ENCODE results near the gene MAD1L1.

The MAD1L1 gene

GRCh38 chr7:2082139-2082998, 150.4 kb downstream of the MAD1L1 start:
- peak in 2 of 14 donors; percentile 30 to 58 for DNase-seq

GRCh38 chr7:2081526-2082135, 151.1 kb downstream of the MAD1L1 start:
- DNase-seq = no peak

GRCh38 chr7:2080477-2080876, 152.3 kb downstream of the MAD1L1 start:
- DNase-seq = no peak

GRCh38 chr7:2080060-2080387, 152.7 kb downstream of the MAD1L1 start:
- DNase-seq = no peak

- no peak for DNase-seq
Observed at GRCh38 chr7:2079332-2080059, 153.2 kb downstream of the MAD1L1 start.

- no peak for DNase-seq
Observed at GRCh38 chr7:2078899-2079298, 153.8 kb downstream of the MAD1L1 start.

GRCh38 chr7:2076649-2077064, 156.1 kb downstream of the MAD1L1 start:
- no peak for DNase-seq

- no peak for DNase-seq
Observed at GRCh38 chr7:2075811-2076210, 156.9 kb downstream of the MAD1L1 start.

GRCh38 chr7:2074691-2075090, 158.1 kb downstream of the MAD1L1 start:
- no peak for DNase-seq

- no peak for DNase-seq
Observed at GRCh38 chr7:2072798-2073197, 159.9 kb downstream of the MAD1L1 start.

GRCh38 chr7:2072042-2072441, 160.7 kb downstream of the MAD1L1 start:
- DNase-seq = no peak

GRCh38 chr7:2071133-2071832, 161.5 kb downstream of the MAD1L1 start:
- DNase-seq = no peak

GRCh38 chr7:2070151-2070763, 162.5 kb downstream of the MAD1L1 start:
- DNase-seq = peak in 1 of 14 donors; percentile 54

- peak in 1 of 14 donors; percentile 64 for DNase-seq
Observed at GRCh38 chr7:2069472-2069860, 163.3 kb downstream of the MAD1L1 start.

- no peak for DNase-seq
Observed at GRCh38 chr7:2068693-2069471, 163.9 kb downstream of the MAD1L1 start.

GRCh38 chr7:2066251-2066919, 166.4 kb downstream of the MAD1L1 start:
- DNase-seq = no peak

- DNase-seq = no peak
Observed at GRCh38 chr7:2065528-2065927, 167.2 kb downstream of the MAD1L1 start.

GRCh38 chr7:2063563-2064260, 169.0 kb downstream of the MAD1L1 start:
- peak in 3 of 14 donors; percentile 3 to 45 (median 16) for DNase-seq

GRCh38 chr7:2062648-2063047, 170.1 kb downstream of the MAD1L1 start:
- no peak for DNase-seq

GRCh38 chr7:2060701-2061100, 172.0 kb downstream of the MAD1L1 start:
- no peak for DNase-seq

All from C1 segment of cervical spinal cord (tissue), 14 donors.